Panc1 (cell line): ENCODE measurements around the gene AQP1. TPM values are rescaled to one million over a fixed set of nuclear protein-coding genes. Genes with fewer than 3 reads are reported as not detected.

ENCODE experiments used
- ATAC-seq: fragments of 200-7000 bp; cut with Tn5 transposase; 2 replicates; pipeline ENCODE4 v1.9.1; 2020; ENCODE audit warnings: mild to moderate bottlenecking, moderate library complexity
- BruUV-seq: library from RNA; stranded (reverse); fragments of 400-500 nt; replicated peaks from 2 replicates; lab custom pipeline; 2021; lab: Mats Ljungman, UMichigan
- CTCF ChIA-PET: fragments of 300-600 bp; sonication (Branson Sonifier 250); formaldehyde crosslinking; loops from one replicate; lab custom pipeline; 2022; ENCODE audit warnings: antibody characterized with exemption; lab: Charles Lee
- POLR2A ChIA-PET: fragments of 300-600 bp; sonication (Branson Sonifier 250); formaldehyde crosslinking; loops from one replicate; lab custom pipeline; 2022; ENCODE audit warnings: antibody characterized with exemption; lab: Charles Lee
- DNase-seq: peaks from one replicate; pipeline ENCODE4 v3.0.0-alpha.2; 2010; ENCODE audit warnings: low read depth, low spot score
- H3K27ac ChIP-seq: 2 replicates; pipeline ENCODE4 v1.5.1; 2011; ENCODE audit warnings: mild to moderate bottlenecking, low read length, inconsistent platforms
- H3K27me3 ChIP-seq: fragments of 200-500 bp; sonication (Bioruptor generic); 2 replicates; pipeline ENCODE4 v1.6.0; 2014; ENCODE audit warnings: low read length, inconsistent platforms; ENCODE audit not compliant: control insufficient read depth, insufficient read depth
- H3K36me3 ChIP-seq: fragments of 200-500 bp; sonication (Bioruptor generic); 2 replicates; pipeline ENCODE4 v1.5.1; 2014; ENCODE audit warnings: inconsistent platforms, mild to moderate bottlenecking, low read length, moderate library complexity; ENCODE audit not compliant: control insufficient read depth, insufficient read depth
- H3K4me1 ChIP-seq: 2 replicates; pipeline ENCODE4 v1.5.1; 2011; ENCODE audit warnings: inconsistent platforms, mild to moderate bottlenecking, low read length, moderate library complexity; ENCODE audit not compliant: control insufficient read depth, insufficient read depth
- H3K4me3 ChIP-seq, 2 experiments: 2 replicates each; pipeline ENCODE4 v1.5.1; 2011 to 2012; ENCODE audit warnings: low read depth in 2 of 2, low read length in 2 of 2, mild to moderate bottlenecking in 2 of 2, inconsistent platforms in 1 of 2, moderate library complexity in 1 of 2
- H3K9me3 ChIP-seq: fragments of 200-500 bp; sonication (Bioruptor generic); 2 replicates; pipeline ENCODE4 v1.5.1; 2014; ENCODE audit warnings: low read depth, mild to moderate bottlenecking, inconsistent platforms, low read length, moderate library complexity; ENCODE audit not compliant: control insufficient read depth, insufficient read depth
- POLR2AphosphoS5 ChIP-seq: IDR thresholded peaks from 2 replicates; pipeline ENCODE4 v1.6.1; 2012; ENCODE audit warnings: mild to moderate bottlenecking, low read depth, low read length, moderate library complexity
- SIN3A ChIP-seq: IDR thresholded peaks from 2 replicates; pipeline ENCODE4 v1.6.1; 2012; ENCODE audit warnings: low read depth, mild to moderate bottlenecking, low read length, moderate library complexity, borderline replicate concordance; ENCODE audit not compliant: insufficient read depth
- TCF7L2 ChIP-seq: IDR thresholded peaks from 2 replicates; pipeline ENCODE4 v1.6.1; 2011; ENCODE audit warnings: mild to moderate bottlenecking, low read depth, low read length, inconsistent platforms
- in situ Hi-C: cut with HindIII; loops from 2 replicates; pipeline ENCODE4 v1.10.0; 2016; ENCODE audit warnings: low sequenced_read_pairs, low pct_unique_long_range_greater_than_20kb
- intact Hi-C: fragments of 100-400 bp; cut with micrococcal nuclease; formaldehyde crosslinking; loops from one replicate; pipeline ENCODE4 v1.10.0; 2022; ENCODE audit not compliant: unreplicated experiment
- total RNA-seq: library from RNA; stranded (reverse); gene quantifications from one replicate; pipeline ENCODE4 v1.2.1, GENCODE V29; 2021; ENCODE audit not compliant: unreplicated experiment
- TF ChIP-seq, protein P1 (sequence below): fragments of 450-650 bp; IDR thresholded peaks from 2 replicates; pipeline ENCODE4 v1.5.1; 2017; ENCODE audit warnings: mild to moderate bottlenecking
- TF ChIP-seq, protein P2 (sequence below), 2 experiments: IDR thresholded peaks; 2 replicates each; pipeline ENCODE4 v1.6.1; 2011 to 2012; ENCODE audit warnings: low read depth in 2 of 2, control low read depth in 1 of 2, low read length in 1 of 2, mild to moderate bottlenecking in 1 of 2, moderate library complexity in 1 of 2; ENCODE audit not compliant: insufficient read depth in 1 of 2

The AQP1 gene
- total RNA-seq, 1 experiment from 2014 or later: 0.57 TPM

DNA sequence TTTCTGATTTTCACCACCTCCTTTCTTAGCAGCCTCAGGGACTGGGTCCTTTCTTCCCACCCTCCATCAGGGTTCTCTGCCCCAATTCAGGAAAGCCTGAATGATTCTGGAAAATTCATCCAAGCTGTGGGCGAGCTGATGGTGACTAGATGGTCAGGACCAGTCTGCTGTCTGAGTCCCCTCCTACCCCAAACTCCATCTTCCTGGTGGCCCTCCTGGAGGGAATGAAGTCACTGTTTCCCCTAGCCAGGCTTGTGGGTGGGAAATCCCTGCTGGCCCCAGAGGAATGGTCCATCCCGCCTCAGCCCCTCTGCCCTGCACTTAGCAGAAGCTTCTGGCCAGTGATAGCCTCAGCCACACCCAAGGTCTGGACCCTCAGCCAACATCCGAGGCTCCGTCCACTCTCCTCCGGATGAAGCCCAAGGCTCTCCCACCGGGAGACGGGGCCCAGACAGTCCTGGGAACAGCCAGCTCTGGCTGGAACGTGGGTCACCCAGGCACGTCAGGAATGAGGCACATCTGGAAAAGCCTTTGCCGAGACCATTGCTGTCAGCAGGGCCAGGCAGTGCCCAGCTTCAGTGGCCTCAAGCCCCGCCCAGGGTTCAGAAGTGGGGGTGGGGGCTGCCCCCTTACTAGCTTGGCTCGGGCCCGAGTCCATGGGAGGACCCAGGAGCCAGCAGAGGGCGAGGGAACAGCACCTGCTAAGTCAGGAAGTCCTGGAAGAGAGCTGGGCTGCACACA is 4.0 kb upstream of the AQP1 start:
- H3K27ac ChIP-seq: no peak overlapping the region
- no TSS peak for BruUV-seq
- ATAC-seq: no peak

DNA sequence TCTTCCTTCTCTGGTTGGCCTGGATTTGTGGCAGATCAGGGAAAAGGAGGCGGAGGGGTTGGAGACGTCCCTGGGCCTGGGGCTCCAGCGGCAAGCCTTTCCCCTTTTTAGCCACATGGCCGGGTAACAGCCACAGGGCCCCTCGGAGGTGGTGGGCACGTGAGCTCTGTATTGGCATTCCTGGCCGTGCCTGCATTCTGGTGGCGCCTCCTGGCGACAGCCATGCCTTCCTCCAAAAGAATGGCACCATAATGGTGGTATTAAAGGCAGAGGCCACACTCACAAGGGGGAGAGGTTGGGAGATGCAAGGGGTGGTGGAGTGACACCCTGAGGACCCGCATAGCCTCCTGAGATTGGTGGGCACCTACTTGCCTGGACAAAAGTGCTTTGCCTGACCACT is 3.0 kb upstream of the AQP1 start:
- intact Hi-C loops: loop anchor here (10.0 kb wide), 1 partner anchor 104 kb away; no protein-coding TSS in a partner anchor
- DNase-seq (no peak), ATAC-seq (no peak)
- H3K27me3 ChIP-seq: no peaks in the 10 kb centered on the region
- H3K4me1 ChIP-seq: no peaks in the 10 kb centered on the region
- no peaks in the 10 kb centered on the region for H3K36me3 ChIP-seq
- no peak overlapping the region for H3K27ac ChIP-seq
- H3K4me3 ChIP-seq: no peak overlapping the region
- no TSS peak for BruUV-seq
- ChIA-PET CTCF (interaction anchor here (0.7 kb wide), 1 partner anchor 196 kb away, joined by 5 read pairs; no protein-coding TSS in a partner anchor), POLR2A (no interaction called here)
- no peak for TF ChIP-seq POLR2AphosphoS5
- TF ChIP-seq, protein P1, sequence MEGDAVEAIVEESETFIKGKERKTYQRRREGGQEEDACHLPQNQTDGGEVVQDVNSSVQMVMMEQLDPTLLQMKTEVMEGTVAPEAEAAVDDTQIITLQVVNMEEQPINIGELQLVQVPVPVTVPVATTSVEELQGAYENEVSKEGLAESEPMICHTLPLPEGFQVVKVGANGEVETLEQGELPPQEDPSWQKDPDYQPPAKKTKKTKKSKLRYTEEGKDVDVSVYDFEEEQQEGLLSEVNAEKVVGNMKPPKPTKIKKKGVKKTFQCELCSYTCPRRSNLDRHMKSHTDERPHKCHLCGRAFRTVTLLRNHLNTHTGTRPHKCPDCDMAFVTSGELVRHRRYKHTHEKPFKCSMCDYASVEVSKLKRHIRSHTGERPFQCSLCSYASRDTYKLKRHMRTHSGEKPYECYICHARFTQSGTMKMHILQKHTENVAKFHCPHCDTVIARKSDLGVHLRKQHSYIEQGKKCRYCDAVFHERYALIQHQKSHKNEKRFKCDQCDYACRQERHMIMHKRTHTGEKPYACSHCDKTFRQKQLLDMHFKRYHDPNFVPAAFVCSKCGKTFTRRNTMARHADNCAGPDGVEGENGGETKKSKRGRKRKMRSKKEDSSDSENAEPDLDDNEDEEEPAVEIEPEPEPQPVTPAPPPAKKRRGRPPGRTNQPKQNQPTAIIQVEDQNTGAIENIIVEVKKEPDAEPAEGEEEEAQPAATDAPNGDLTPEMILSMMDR: no peak
- TF ChIP-seq SIN3A: no peak
- TF ChIP-seq TCF7L2: no peak
- TF ChIP-seq, protein P2, sequence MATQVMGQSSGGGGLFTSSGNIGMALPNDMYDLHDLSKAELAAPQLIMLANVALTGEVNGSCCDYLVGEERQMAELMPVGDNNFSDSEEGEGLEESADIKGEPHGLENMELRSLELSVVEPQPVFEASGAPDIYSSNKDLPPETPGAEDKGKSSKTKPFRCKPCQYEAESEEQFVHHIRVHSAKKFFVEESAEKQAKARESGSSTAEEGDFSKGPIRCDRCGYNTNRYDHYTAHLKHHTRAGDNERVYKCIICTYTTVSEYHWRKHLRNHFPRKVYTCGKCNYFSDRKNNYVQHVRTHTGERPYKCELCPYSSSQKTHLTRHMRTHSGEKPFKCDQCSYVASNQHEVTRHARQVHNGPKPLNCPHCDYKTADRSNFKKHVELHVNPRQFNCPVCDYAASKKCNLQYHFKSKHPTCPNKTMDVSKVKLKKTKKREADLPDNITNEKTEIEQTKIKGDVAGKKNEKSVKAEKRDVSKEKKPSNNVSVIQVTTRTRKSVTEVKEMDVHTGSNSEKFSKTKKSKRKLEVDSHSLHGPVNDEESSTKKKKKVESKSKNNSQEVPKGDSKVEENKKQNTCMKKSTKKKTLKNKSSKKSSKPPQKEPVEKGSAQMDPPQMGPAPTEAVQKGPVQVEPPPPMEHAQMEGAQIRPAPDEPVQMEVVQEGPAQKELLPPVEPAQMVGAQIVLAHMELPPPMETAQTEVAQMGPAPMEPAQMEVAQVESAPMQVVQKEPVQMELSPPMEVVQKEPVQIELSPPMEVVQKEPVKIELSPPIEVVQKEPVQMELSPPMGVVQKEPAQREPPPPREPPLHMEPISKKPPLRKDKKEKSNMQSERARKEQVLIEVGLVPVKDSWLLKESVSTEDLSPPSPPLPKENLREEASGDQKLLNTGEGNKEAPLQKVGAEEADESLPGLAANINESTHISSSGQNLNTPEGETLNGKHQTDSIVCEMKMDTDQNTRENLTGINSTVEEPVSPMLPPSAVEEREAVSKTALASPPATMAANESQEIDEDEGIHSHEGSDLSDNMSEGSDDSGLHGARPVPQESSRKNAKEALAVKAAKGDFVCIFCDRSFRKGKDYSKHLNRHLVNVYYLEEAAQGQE (IDR thresholded peaks at IDR 0.05; ENCODE audit: insufficient read depth in 1 of 2, low read depth in 2 of 2, low read length in 1 of 2): no peak
- H3K9me3 ChIP-seq: no peaks in the 10 kb centered on the region
- in situ Hi-C loops: no loop called here

More for the DNA sequence above, 4.0 kb upstream of the AQP1 start:
- ChIA-PET CTCF (interaction anchor here (0.8 kb wide), 1 partner anchor 10 kb away, joined by 4 read pairs; no protein-coding TSS in a partner anchor), POLR2A (no interaction called here)
- Histone ChIP-seq H3K36me3 (no peaks in the 10 kb centered on the region), H3K9me3 (no peaks in the 10 kb centered on the region), H3K4me3 (no peak overlapping the region), H3K4me1 (no peaks in the 10 kb centered on the region), H3K27me3 (no peaks in the 10 kb centered on the region)
- DNase-seq: no peak
- TF ChIP-seq, protein P1: no peak
- intact Hi-C loops: loop anchor here (10.0 kb wide), 1 partner anchor 103 kb away; no protein-coding TSS in a partner anchor
- in situ Hi-C loops: no loop called here
